Measurements from ENCODE around the gene EMC9. TPM values are rescaled to one million over a fixed set of nuclear protein-coding genes. Genes with fewer than 3 reads are reported as not detected.

Gene EMC9
- total RNA-seq, 1 donor from 2014 or later = 14.0 TPM

DNA sequence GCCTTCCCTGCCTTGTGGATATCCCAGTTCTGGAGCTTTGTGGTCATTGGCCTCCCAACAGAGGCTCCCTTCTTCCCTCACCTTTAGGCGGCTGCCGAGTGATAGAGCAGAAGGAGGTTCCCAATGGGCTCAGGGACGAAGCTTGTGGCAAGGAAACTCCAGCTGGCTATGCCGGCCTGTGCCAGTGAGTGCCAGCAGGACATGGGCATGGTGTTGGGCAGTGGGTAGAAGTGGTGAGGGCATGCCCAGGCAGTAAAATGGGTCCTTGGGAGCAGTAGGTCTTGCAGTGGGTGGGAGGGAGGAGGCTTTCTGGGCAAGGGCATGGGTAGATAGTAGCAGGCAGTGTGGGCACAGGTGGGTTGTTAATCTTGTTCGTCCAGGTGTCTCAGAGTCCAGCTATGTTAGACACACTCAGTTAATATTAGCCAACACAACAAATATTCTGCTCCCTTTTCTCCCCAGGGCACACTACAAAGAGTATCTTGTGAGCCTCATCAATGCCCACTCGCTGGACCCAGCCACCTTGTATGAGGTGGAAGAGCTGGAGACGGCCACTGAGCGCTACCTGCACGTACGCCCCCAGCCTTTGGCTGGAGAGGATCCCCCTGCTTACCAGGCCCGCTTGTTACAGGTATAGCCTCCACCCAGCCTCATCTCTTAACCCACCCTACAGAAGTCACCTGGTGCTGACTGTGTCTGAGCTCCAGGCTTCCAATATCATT, 18.5 kb upstream of the EMC9 start:
- H3K4me1 Mint-ChIP-seq = peaks cover 12% of the 10 kb centered on the region
- Histone ChIP-seq H3K79me2 (ENCODE audit: low read depth) (no peaks in the 10 kb centered on the region), H3K9me3 (ENCODE audit: low read depth) (no peaks in the 10 kb centered on the region), H3K9ac (no peak overlapping the region), H3K27ac (no peak overlapping the region), H3K27me3 (no peaks in the 10 kb centered on the region), H3K4me3 (no peak overlapping the region), H3K4me2 (no peak overlapping the region), H3K36me3 (no peaks in the 10 kb centered on the region), H3F3A (ENCODE audit: low read depth) (peaks cover 8% of the 10 kb centered on the region), H2AFZ (replicated peaks) (no peak overlapping the region), H4K20me1 (ENCODE audit: low read depth) (peaks cover 5% of the 10 kb centered on the region), H3K4me1 (no peaks in the 10 kb centered on the region)
- TF ChIP-seq EZH2phosphoT487 (IDR thresholded peaks at IDR 0.05) = no peak
- no peak for TF ChIP-seq EZH2 (IDR thresholded peaks at IDR 0.05)
- TF ChIP-seq, protein P1, sequence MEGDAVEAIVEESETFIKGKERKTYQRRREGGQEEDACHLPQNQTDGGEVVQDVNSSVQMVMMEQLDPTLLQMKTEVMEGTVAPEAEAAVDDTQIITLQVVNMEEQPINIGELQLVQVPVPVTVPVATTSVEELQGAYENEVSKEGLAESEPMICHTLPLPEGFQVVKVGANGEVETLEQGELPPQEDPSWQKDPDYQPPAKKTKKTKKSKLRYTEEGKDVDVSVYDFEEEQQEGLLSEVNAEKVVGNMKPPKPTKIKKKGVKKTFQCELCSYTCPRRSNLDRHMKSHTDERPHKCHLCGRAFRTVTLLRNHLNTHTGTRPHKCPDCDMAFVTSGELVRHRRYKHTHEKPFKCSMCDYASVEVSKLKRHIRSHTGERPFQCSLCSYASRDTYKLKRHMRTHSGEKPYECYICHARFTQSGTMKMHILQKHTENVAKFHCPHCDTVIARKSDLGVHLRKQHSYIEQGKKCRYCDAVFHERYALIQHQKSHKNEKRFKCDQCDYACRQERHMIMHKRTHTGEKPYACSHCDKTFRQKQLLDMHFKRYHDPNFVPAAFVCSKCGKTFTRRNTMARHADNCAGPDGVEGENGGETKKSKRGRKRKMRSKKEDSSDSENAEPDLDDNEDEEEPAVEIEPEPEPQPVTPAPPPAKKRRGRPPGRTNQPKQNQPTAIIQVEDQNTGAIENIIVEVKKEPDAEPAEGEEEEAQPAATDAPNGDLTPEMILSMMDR (IDR thresholded peaks at IDR 0.05) = no peak
- no peak overlapping the region for H3K4me3 Mint-ChIP-seq
- H3K36me3 Mint-ChIP-seq = peaks cover 18% of the 10 kb centered on the region
- H3K9me3 Mint-ChIP-seq = no peaks in the 10 kb centered on the region
- no peak overlapping the region for H3K27ac Mint-ChIP-seq
- no peak for DNase-seq (ENCODE audit: low spot score)
- H3K27me3 Mint-ChIP-seq (ENCODE audit: insufficient read depth, low read depth) = peaks cover 4% of the 10 kb centered on the region

DNA sequence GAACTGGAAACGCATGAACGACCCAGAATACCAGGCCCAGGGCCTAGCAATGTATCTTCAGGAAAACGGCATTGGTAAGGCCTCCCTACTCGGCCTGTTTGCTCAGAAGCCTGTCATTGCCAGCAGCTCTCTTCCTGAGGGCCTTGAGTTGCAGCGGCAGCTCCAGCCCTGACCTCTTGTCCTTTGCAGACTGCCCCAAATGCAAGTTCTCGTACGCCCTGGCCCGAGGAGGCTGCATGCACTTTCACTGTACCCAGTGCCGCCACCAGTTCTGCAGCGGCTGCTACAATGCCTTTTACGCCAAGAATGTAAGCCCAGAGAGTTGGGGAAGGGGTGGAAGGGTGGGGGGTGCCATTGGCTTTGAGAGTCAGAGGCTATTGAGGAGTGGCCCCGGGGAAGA, 15.9 kb upstream of the EMC9 start:
- H4K20me1 ChIP-seq (ENCODE audit: low read depth) = peaks cover 5% of the 10 kb centered on the region
- H3K36me3 Mint-ChIP-seq = peaks cover 16% of the 10 kb centered on the region
- H3K9ac ChIP-seq = no peak overlapping the region
- peaks cover 4% of the 10 kb centered on the region for H3K36me3 ChIP-seq
- no peak overlapping the region for H2AFZ ChIP-seq (replicated peaks)
- TF ChIP-seq, protein P1 (IDR thresholded peaks at IDR 0.05) = no peak
- TF ChIP-seq EZH2phosphoT487 (IDR thresholded peaks at IDR 0.05) (no peak), EZH2 (IDR thresholded peaks at IDR 0.05) (no peak)
- DNase-seq (ENCODE audit: low spot score) = no peak
- H3K79me2 ChIP-seq (ENCODE audit: low read depth) = no peaks in the 10 kb centered on the region
- H3K27ac Mint-ChIP-seq = no peak overlapping the region
- no peak overlapping the region for H3K4me2 ChIP-seq
- no peaks in the 10 kb centered on the region for H3K4me1 ChIP-seq
- H3K4me3 Mint-ChIP-seq = no peak overlapping the region
- peaks cover 12% of the 10 kb centered on the region for H3K4me1 Mint-ChIP-seq
- no peak overlapping the region for H3K27ac ChIP-seq
- no peaks in the 10 kb centered on the region for H3K9me3 ChIP-seq (ENCODE audit: low read depth)
- H3K4me3 ChIP-seq = no peak overlapping the region
- peaks cover 2% of the 10 kb centered on the region for H3K27me3 Mint-ChIP-seq (ENCODE audit: insufficient read depth, low read depth)
- H3F3A ChIP-seq (ENCODE audit: low read depth) = peaks cover 8% of the 10 kb centered on the region
- no peaks in the 10 kb centered on the region for H3K27me3 ChIP-seq
- no peaks in the 10 kb centered on the region for H3K9me3 Mint-ChIP-seq

- Histone ChIP-seq H3K9me3 (ENCODE audit: low read depth) (no peaks in the 10 kb centered on the region), H2AFZ (replicated peaks) (no peak overlapping the region), H3K4me2 (no peak overlapping the region), H4K20me1 (ENCODE audit: low read depth) (peaks cover 5% of the 10 kb centered on the region), H3K9ac (no peak overlapping the region), H3K36me3 (peaks cover 4% of the 10 kb centered on the region), H3K27ac (no peak overlapping the region), H3K79me2 (ENCODE audit: low read depth) (no peaks in the 10 kb centered on the region), H3K4me1 (no peaks in the 10 kb centered on the region), H3K27me3 (no peaks in the 10 kb centered on the region), H3F3A (ENCODE audit: low read depth) (peaks cover 8% of the 10 kb centered on the region), H3K4me3 (no peak overlapping the region)
- peaks cover 19% of the 10 kb centered on the region for H3K36me3 Mint-ChIP-seq
- peaks cover 2% of the 10 kb centered on the region for H3K27me3 Mint-ChIP-seq (ENCODE audit: insufficient read depth, low read depth)
- no peak overlapping the region for H3K4me3 Mint-ChIP-seq
- DNase-seq (ENCODE audit: low spot score) = no peak
- no peaks in the 10 kb centered on the region for H3K9me3 Mint-ChIP-seq
- TF ChIP-seq, protein P1 (IDR thresholded peaks at IDR 0.05) = no peak
- TF ChIP-seq EZH2 (IDR thresholded peaks at IDR 0.05) = no peak
- no peak for TF ChIP-seq EZH2phosphoT487 (IDR thresholded peaks at IDR 0.05)
- peaks cover 11% of the 10 kb centered on the region for H3K4me1 Mint-ChIP-seq
- no peak overlapping the region for H3K27ac Mint-ChIP-seq
Observed at GRCh38 chr14:24156840-24157239, 15.4 kb upstream of the EMC9 start.
